ENCODE results near the gene MAD1L1.

MAD1L1 gene

GRCh38 chr7:2044311-2044882 is 188.3 kb downstream of the MAD1L1 start:
- Histone ChIP-seq H3K79me2 (ENCODE audit: insufficient read depth, low read depth) (no peaks in the 10 kb centered on the region), H3K36me3 (ENCODE audit: insufficient read depth) (no peaks in the 10 kb centered on the region), H3K27ac (no peak overlapping the region), H3K27me3 (ENCODE audit: insufficient read depth, low read depth) (no peaks in the 10 kb centered on the region), H3K9ac (no peak overlapping the region), H3K4me1 (ENCODE audit: low read depth, poor library complexity, severe bottlenecking) (no peaks in the 10 kb centered on the region), H3K4me3 (IDR thresholded peaks at IDR 0.05; ENCODE audit: insufficient read depth, low read depth, low read length) (no peak overlapping the region), H4K20me1 (ENCODE audit: insufficient read depth) (no peaks in the 10 kb centered on the region), H3K4me2 (no peak overlapping the region), H2AFZ (ENCODE audit: low read depth) (no peak overlapping the region)
- TF ChIP-seq, protein P1, sequence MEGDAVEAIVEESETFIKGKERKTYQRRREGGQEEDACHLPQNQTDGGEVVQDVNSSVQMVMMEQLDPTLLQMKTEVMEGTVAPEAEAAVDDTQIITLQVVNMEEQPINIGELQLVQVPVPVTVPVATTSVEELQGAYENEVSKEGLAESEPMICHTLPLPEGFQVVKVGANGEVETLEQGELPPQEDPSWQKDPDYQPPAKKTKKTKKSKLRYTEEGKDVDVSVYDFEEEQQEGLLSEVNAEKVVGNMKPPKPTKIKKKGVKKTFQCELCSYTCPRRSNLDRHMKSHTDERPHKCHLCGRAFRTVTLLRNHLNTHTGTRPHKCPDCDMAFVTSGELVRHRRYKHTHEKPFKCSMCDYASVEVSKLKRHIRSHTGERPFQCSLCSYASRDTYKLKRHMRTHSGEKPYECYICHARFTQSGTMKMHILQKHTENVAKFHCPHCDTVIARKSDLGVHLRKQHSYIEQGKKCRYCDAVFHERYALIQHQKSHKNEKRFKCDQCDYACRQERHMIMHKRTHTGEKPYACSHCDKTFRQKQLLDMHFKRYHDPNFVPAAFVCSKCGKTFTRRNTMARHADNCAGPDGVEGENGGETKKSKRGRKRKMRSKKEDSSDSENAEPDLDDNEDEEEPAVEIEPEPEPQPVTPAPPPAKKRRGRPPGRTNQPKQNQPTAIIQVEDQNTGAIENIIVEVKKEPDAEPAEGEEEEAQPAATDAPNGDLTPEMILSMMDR (conservative IDR thresholded peaks at IDR 0.05; ENCODE audit: low read depth, low read length) = no peak

DNA sequence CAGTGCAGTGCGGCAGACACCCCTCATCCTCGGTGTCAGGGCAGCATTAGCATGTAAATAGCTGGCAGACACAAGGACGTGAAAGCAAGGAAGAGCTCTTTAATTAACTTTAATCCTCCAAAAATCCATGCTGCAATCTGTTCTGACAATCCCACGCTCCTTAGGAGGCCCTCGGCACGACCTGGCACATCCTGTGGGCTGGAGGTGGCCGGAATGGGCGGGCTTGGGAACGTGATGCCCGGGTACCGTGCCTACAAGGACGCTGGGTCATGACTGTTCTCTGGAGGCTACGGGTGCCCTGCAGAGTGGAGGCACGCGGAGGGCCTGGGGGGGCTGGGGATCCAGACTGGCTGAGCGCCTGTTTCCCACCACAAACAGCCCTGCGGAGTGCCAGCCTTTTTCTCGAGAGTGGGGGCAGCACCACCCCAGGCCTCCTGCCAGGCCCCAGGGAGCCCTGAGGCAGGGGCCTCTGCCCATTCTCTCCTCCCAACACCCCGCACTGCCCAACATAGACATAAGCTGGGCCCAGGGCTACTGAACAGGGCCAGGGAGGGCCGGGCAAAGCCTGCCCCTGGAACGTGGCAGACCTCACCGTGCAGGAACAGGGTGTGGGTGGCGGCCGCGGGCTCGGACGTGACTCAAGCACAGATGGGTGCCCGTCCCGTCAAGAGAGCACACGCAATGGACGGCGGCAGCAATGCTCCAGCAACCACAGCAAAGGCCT is 189.3 kb downstream of the MAD1L1 start:
- Histone ChIP-seq H3K4me3 (IDR thresholded peaks at IDR 0.05; ENCODE audit: insufficient read depth, low read depth, low read length) (no peak overlapping the region), H4K20me1 (ENCODE audit: insufficient read depth) (no peaks in the 10 kb centered on the region), H2AFZ (ENCODE audit: low read depth) (no peak overlapping the region), H3K9ac (no peak overlapping the region), H3K79me2 (ENCODE audit: insufficient read depth, low read depth) (no peaks in the 10 kb centered on the region), H3K27me3 (ENCODE audit: insufficient read depth, low read depth) (no peaks in the 10 kb centered on the region), H3K27ac (no peak overlapping the region), H3K4me1 (ENCODE audit: low read depth, poor library complexity, severe bottlenecking) (no peaks in the 10 kb centered on the region), H3K36me3 (ENCODE audit: insufficient read depth) (no peaks in the 10 kb centered on the region), H3K4me2 (no peak overlapping the region)
- TF ChIP-seq, protein P1 (conservative IDR thresholded peaks at IDR 0.05; ENCODE audit: low read depth, low read length) = no peak

GRCh38 chr7:2042650-2043049 is 190.1 kb downstream of the MAD1L1 start:
- TF ChIP-seq, protein P1 (conservative IDR thresholded peaks at IDR 0.05; ENCODE audit: low read depth, low read length) = no peak
- H3K4me3 ChIP-seq (IDR thresholded peaks at IDR 0.05; ENCODE audit: insufficient read depth, low read depth, low read length) = no peak overlapping the region
- no peaks in the 10 kb centered on the region for H3K27me3 ChIP-seq (ENCODE audit: insufficient read depth, low read depth)
- no peaks in the 10 kb centered on the region for H3K36me3 ChIP-seq (ENCODE audit: insufficient read depth)
- H4K20me1 ChIP-seq (ENCODE audit: insufficient read depth) = no peaks in the 10 kb centered on the region
- no peak overlapping the region for H3K4me2 ChIP-seq
- H3K79me2 ChIP-seq (ENCODE audit: insufficient read depth, low read depth) = no peaks in the 10 kb centered on the region
- no peak overlapping the region for H3K9ac ChIP-seq
- H3K4me1 ChIP-seq (ENCODE audit: low read depth, poor library complexity, severe bottlenecking) = no peaks in the 10 kb centered on the region
- no peak overlapping the region for H2AFZ ChIP-seq (ENCODE audit: low read depth)
- H3K27ac ChIP-seq = no peak overlapping the region

DNA sequence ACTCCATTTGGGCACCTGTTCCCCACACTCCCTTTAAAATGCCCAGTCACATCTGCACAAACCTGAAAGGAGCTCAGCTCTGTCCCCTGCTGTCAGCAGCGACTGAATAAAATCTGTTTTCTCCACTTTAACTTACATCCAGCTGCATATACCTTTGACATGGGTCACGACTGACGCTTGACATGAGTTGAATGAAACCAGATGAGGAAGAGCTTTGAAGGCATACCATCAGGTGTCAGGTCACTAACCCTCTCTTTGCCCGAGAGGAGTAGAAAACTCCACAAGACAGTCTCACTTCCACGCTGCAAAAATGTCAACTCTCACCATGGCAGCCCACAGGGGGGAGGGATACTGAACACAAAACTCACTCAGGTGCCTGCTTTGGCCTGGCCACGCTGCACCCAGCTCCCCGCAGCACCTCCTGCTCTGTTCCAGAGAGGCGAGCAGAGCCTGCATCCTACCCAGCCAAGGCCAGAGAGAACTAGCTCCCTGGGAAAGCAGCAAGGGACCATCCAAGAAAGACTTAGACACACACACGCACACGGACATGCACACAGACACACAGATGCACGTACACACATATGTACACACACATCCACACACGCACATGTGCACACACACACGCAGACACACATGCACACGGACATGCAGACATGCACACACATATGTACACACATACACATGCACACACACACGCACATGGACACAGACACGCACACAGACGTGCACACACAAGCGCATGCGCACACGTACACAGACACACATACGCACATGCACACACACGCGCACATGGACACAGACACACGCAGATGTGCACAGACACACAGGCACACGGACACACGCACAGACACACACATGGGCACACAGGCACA is 191.0 kb downstream of the MAD1L1 start:
- no peaks in the 10 kb centered on the region for H4K20me1 ChIP-seq (ENCODE audit: insufficient read depth)
- H3K27me3 ChIP-seq (ENCODE audit: insufficient read depth, low read depth) = no peaks in the 10 kb centered on the region
- H3K36me3 ChIP-seq (ENCODE audit: insufficient read depth) = no peaks in the 10 kb centered on the region
- H3K79me2 ChIP-seq (ENCODE audit: insufficient read depth, low read depth) = no peaks in the 10 kb centered on the region
- no peak overlapping the region for H3K4me3 ChIP-seq (IDR thresholded peaks at IDR 0.05; ENCODE audit: insufficient read depth, low read depth, low read length)
- no peak overlapping the region for H3K9ac ChIP-seq
- H3K4me1 ChIP-seq (ENCODE audit: low read depth, poor library complexity, severe bottlenecking) = no peaks in the 10 kb centered on the region
- no peak overlapping the region for H3K4me2 ChIP-seq
- H2AFZ ChIP-seq (ENCODE audit: low read depth) = no peak overlapping the region
- H3K27ac ChIP-seq = no peak overlapping the region
- TF ChIP-seq, protein P1 (conservative IDR thresholded peaks at IDR 0.05; ENCODE audit: low read depth, low read length) = no peak
